IMR-90 (cell line): ENCODE results near the gene ATG5. TPM values are rescaled to one million over a fixed set of nuclear protein-coding genes. Genes with fewer than 3 reads are reported as not detected.

Source experiments
- ATAC-seq: fragments of 200-7000 bp; cut with Tn5 transposase; 2 replicates; pipeline ENCODE4 v1.9.1; 2020; ENCODE audit warnings: low read depth, mild to moderate bottlenecking, moderate library complexity
- BruUV-seq: library from RNA; stranded (reverse); fragments of 400-500 nt; replicated peaks from 2 replicates; lab custom pipeline; 2021; lab: Mats Ljungman, UMichigan
- CTCF ChIA-PET: fragments of 300-600 bp; formaldehyde crosslinking; extraction: SDS; loops from one replicate; lab custom pipeline; 2021; ENCODE audit warnings: antibody characterized with exemption; lab: Yijun Ruan, JAX
- POLR2A ChIA-PET: fragments of 300-600 bp; sonication (Branson Sonifier 250); formaldehyde crosslinking; loops from one replicate; lab custom pipeline; 2022; ENCODE audit warnings: antibody characterized with exemption; ENCODE audit not compliant: unreplicated experiment; lab: Charles Lee
- DNase-seq: peaks from one replicate; pipeline ENCODE4 v3.0.0; 2013
- H2AFZ ChIP-seq: replicated peaks from 2 replicates; pipeline ENCODE3; 2013; ENCODE audit warnings: low read length, mild to moderate bottlenecking; ENCODE audit not compliant: poor library complexity
- H2AK5ac ChIP-seq: 2 replicates; pipeline ENCODE4 v1.6.1; 2013; ENCODE audit warnings: low read depth, low read length, inconsistent platforms
- H2AK9ac ChIP-seq: replicated peaks from 2 replicates; pipeline ENCODE3; 2013; ENCODE audit warnings: mild to moderate bottlenecking, low read depth, low read length, moderate library complexity; ENCODE audit not compliant: poor library complexity
- H2BK120ac ChIP-seq: 2 replicates; pipeline ENCODE4 v1.6.1; 2013; ENCODE audit warnings: low read depth, low read length, inconsistent platforms
- H2BK15ac ChIP-seq: 3 replicates; pipeline ENCODE4 v1.6.1; 2013; ENCODE audit warnings: low read depth, low read length, inconsistent platforms
- H2BK20ac ChIP-seq: 2 replicates; pipeline ENCODE4 v1.6.1; 2013; ENCODE audit warnings: low read depth, mild to moderate bottlenecking, inconsistent platforms, low read length, moderate library complexity
- H2BK5ac ChIP-seq: 2 replicates; pipeline ENCODE4 v1.6.1; 2013; ENCODE audit warnings: mild to moderate bottlenecking, low read depth, low read length, inconsistent platforms; ENCODE audit not compliant: poor library complexity, severe bottlenecking
- H3K14ac ChIP-seq: replicated peaks from 2 replicates; pipeline ENCODE4 v1.6.1; 2013; ENCODE audit warnings: low read depth, low read length, inconsistent platforms
- H3K18ac ChIP-seq: 2 replicates; pipeline ENCODE4 v1.6.1; 2013; ENCODE audit warnings: low read depth, low read length, control low read depth
- H3K23ac ChIP-seq: 2 replicates; pipeline ENCODE4 v1.6.1; 2013; ENCODE audit warnings: low read depth, low read length, inconsistent platforms
- H3K27ac ChIP-seq: 2 replicates; pipeline ENCODE4 v1.5.1; 2013; ENCODE audit warnings: mild to moderate bottlenecking, control low read depth, low read length; ENCODE audit not compliant: insufficient read depth
- H3K27me3 ChIP-seq: 2 replicates; pipeline ENCODE4 v1.6.1; 2013; ENCODE audit warnings: low read length; ENCODE audit not compliant: control insufficient read depth, insufficient read depth
- H3K36me3 ChIP-seq: 2 replicates; pipeline ENCODE4 v1.6.1; 2013; ENCODE audit warnings: low read length, mixed read lengths; ENCODE audit not compliant: control insufficient read depth, insufficient read depth
- H3K4ac ChIP-seq: 2 replicates; pipeline ENCODE4 v1.6.1; 2013; ENCODE audit warnings: low read depth, low read length, inconsistent platforms
- H3K4me1 ChIP-seq: 2 replicates; pipeline ENCODE4 v1.6.1; 2013; ENCODE audit warnings: low read length, mixed read lengths; ENCODE audit not compliant: control insufficient read depth, insufficient read depth
- H3K4me2 ChIP-seq: 2 replicates; pipeline ENCODE4 v1.6.1; 2013; ENCODE audit warnings: low read depth, mild to moderate bottlenecking, control low read depth, low read length, moderate library complexity
- H3K4me3 ChIP-seq: 2 replicates; pipeline ENCODE4 v1.5.1; 2013; ENCODE audit warnings: low read depth, mild to moderate bottlenecking, control low read depth, low read length, moderate library complexity; ENCODE audit not compliant: insufficient read depth
- H3K56ac ChIP-seq: 2 replicates; pipeline ENCODE4 v1.6.1; 2013; ENCODE audit warnings: low read length, inconsistent platforms; ENCODE audit not compliant: insufficient read depth; ENCODE audit errors: extremely low read depth
- H3K79me1 ChIP-seq, 2 experiments: 2 replicates each; pipeline ENCODE4 v1.6.1; 2013; ENCODE audit warnings: low read length in 2 of 2, inconsistent platforms in 1 of 2, low read depth in 1 of 2
- H3K9ac ChIP-seq: 2 replicates; pipeline ENCODE4 v1.6.1; 2013; ENCODE audit warnings: low read depth, low read length, control low read depth
- H3K9me1 ChIP-seq: 2 replicates; pipeline ENCODE4 v1.6.1; 2013; ENCODE audit warnings: low read length, inconsistent platforms; ENCODE audit not compliant: insufficient read depth
- H3K9me3 ChIP-seq: 2 replicates; pipeline ENCODE4 v1.6.1; 2013; ENCODE audit warnings: low read length; ENCODE audit not compliant: control insufficient read depth, insufficient read depth
- H4K20me1 ChIP-seq: 2 replicates; pipeline ENCODE4 v1.6.1; 2013; ENCODE audit warnings: low read length, inconsistent platforms; ENCODE audit not compliant: insufficient read depth
- H4K5ac ChIP-seq: 2 replicates; pipeline ENCODE4 v1.6.1; 2013; ENCODE audit warnings: mild to moderate bottlenecking, low read depth, low read length, control low read depth
- H4K8ac ChIP-seq, 2 experiments: 2 replicates each; pipeline ENCODE4 v1.6.1; 2013; ENCODE audit warnings: low read depth in 2 of 2, low read length in 2 of 2, control low read depth in 1 of 2, inconsistent platforms in 1 of 2
- H4K91ac ChIP-seq: 2 replicates; pipeline ENCODE4 v1.6.1; 2013; ENCODE audit warnings: low read depth, low read length, inconsistent platforms; ENCODE audit not compliant: insufficient read depth
- CHD1 ChIP-seq: IDR thresholded peaks from 2 replicates; pipeline ENCODE4 v1.6.1; 2012; ENCODE audit warnings: low read depth, low read length, improper control_type of control experiment
- FOS ChIP-seq: fragments of 150-350 bp; IDR thresholded peaks from 2 replicates; pipeline ENCODE4 v1.6.1; 2016; ENCODE audit warnings: low read depth, low read length
- MAZ ChIP-seq: IDR thresholded peaks from 2 replicates; pipeline ENCODE4 v1.6.1; 2012; ENCODE audit warnings: low read depth, mild to moderate bottlenecking, low read length, improper control_type of control experiment, moderate library complexity, borderline replicate concordance
- MXI1 ChIP-seq: IDR thresholded peaks from 2 replicates; pipeline ENCODE4 v1.6.1; 2012; ENCODE audit warnings: low read depth, mild to moderate bottlenecking, low read length, moderate library complexity, borderline replicate concordance
- RAD21 ChIP-seq: IDR thresholded peaks from 2 replicates; pipeline ENCODE4 v1.6.1; 2012; ENCODE audit warnings: low read length, improper control_type of control experiment
- RCOR1 ChIP-seq: IDR thresholded peaks from 2 replicates; pipeline ENCODE4 v1.6.1; 2012; ENCODE audit warnings: mild to moderate bottlenecking, low read length, improper control_type of control experiment; ENCODE audit not compliant: insufficient replicate concordance
- RFX5 ChIP-seq: IDR thresholded peaks from 2 replicates; pipeline ENCODE4 v1.8.0; 2012; ENCODE audit warnings: low read depth, mild to moderate bottlenecking, low read length, moderate library complexity
- WGBS, 2 experiments: methylation state at CpG; one replicate each; pipeline versions ENCODE4 v1.1.5 to v1.1.7; 2013; ENCODE audit warnings: missing lambda C conversion rate in 2 of 2; ENCODE audit not compliant: insufficient read length in 1 of 2; ENCODE audit errors: extremely low coverage in 2 of 2; 5-methylcytosine and 5-hydroxymethylcytosine counted together
- dilution Hi-C: fragments of 300-500 bp; cut with HindIII; formaldehyde crosslinking; loops from one replicate; pipeline ENCODE4 v1.14.3; 2018; ENCODE audit warnings: low sequenced_read_pairs; ENCODE audit not compliant: unreplicated experiment
- in situ Hi-C: fragments of 300-500 bp; cut with MboI; formaldehyde crosslinking; loops from 3 replicates; pipeline ENCODE4 v1.14.3; 2019; ENCODE audit warnings: low sequenced_read_pairs, inconsistent platforms, mixed read lengths
- intact Hi-C: fragments of 100-400 bp; cut with micrococcal nuclease; formaldehyde crosslinking; loops from 2 replicates; pipeline ENCODE4 v1.10.0; 2022
- polyA plus RNA-seq, 3 experiments: library from polyadenylated mRNA; depleted of rRNA; stranded (reverse); fragments of >200 nt; gene quantifications; 2 replicates each; pipeline ENCODE4 v1.2.3, GENCODE V29; 2012; ENCODE audit warnings: low replicate concordance in 1 of 3
- total RNA-seq: library from RNA; depleted of rRNA; stranded (reverse); fragments of >200 nt; gene quantifications from 2 replicates; pipeline ENCODE4 v1.2.3, GENCODE V29; 2012
- TF ChIP-seq, protein P1 (sequence below): conservative IDR thresholded peaks from 2 replicates; pipeline ENCODE4 v1.5.1; 2012; ENCODE audit warnings: mild to moderate bottlenecking, low read depth, low read length, improper control_type of control experiment

Gene ATG5
- total and polyA plus RNA-seq, 2 of the 4 experiments (the other 2 are of a cell fraction): 13.5 to 28.0 TPM

GRCh38 chr6:106155219-106155830 is 170.2 kb downstream of the ATG5 start:
- POLR2A ChIA-PET: no interaction called here
- no peaks in the 10 kb centered on the region for H3K36me3 ChIP-seq
- H2BK5ac ChIP-seq: no peak overlapping the region
- H3K79me1 ChIP-seq: no peaks in the 10 kb centered on the region
- no TSS peak for BruUV-seq
- H3K27me3 ChIP-seq: no peaks in the 10 kb centered on the region
- no peak overlapping the region for H2BK15ac ChIP-seq
- no CpG with 5 or more reads among the region's 12 CpGs for WGBS, 2 experiments
- no peak overlapping the region for H4K8ac ChIP-seq
- H2BK120ac ChIP-seq: no peak overlapping the region
- no peaks in the 10 kb centered on the region for H3K9me3 ChIP-seq
- no peak overlapping the region for H3K18ac ChIP-seq
- H2AFZ ChIP-seq: no peak overlapping the region
- TF ChIP-seq RFX5: no peak
- no peak for TF ChIP-seq RCOR1
- no peak for TF ChIP-seq MXI1
- no peak for TF ChIP-seq FOS
- TF ChIP-seq MAZ: no peak
- TF ChIP-seq RAD21: no peak
- TF ChIP-seq CHD1: no peak
- TF ChIP-seq, protein P1, sequence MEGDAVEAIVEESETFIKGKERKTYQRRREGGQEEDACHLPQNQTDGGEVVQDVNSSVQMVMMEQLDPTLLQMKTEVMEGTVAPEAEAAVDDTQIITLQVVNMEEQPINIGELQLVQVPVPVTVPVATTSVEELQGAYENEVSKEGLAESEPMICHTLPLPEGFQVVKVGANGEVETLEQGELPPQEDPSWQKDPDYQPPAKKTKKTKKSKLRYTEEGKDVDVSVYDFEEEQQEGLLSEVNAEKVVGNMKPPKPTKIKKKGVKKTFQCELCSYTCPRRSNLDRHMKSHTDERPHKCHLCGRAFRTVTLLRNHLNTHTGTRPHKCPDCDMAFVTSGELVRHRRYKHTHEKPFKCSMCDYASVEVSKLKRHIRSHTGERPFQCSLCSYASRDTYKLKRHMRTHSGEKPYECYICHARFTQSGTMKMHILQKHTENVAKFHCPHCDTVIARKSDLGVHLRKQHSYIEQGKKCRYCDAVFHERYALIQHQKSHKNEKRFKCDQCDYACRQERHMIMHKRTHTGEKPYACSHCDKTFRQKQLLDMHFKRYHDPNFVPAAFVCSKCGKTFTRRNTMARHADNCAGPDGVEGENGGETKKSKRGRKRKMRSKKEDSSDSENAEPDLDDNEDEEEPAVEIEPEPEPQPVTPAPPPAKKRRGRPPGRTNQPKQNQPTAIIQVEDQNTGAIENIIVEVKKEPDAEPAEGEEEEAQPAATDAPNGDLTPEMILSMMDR: no peak
- in situ Hi-C loops (no loop called here), dilution Hi-C loops (no loop called here), intact Hi-C loops (no loop called here)
- CTCF ChIA-PET: no interaction called here
- no peak overlapping the region for H3K56ac ChIP-seq
- DNase-seq (no peak), ATAC-seq (no peak)
- H2AK9ac ChIP-seq: no peak overlapping the region
- H4K91ac ChIP-seq: no peak overlapping the region
- no peaks in the 10 kb centered on the region for H4K20me1 ChIP-seq
- H3K9me1 ChIP-seq: peaks cover 21% of the 10 kb centered on the region
- no peak overlapping the region for H2AK5ac ChIP-seq
- peaks cover 14% of the 10 kb centered on the region for H3K4me1 ChIP-seq
- no peak overlapping the region for H3K27ac ChIP-seq
- no peak overlapping the region for H3K9ac ChIP-seq
- no peak overlapping the region for H3K14ac ChIP-seq
- no peak overlapping the region for H3K4me2 ChIP-seq
- H2BK20ac ChIP-seq: no peak overlapping the region
- H4K5ac ChIP-seq: no peak overlapping the region
- H3K23ac ChIP-seq: no peak overlapping the region
- H3K4me3 ChIP-seq: no peak overlapping the region
- H3K4ac ChIP-seq: no peak overlapping the region
